ENCODE measurements around the gene PRSS50.

DNA sequence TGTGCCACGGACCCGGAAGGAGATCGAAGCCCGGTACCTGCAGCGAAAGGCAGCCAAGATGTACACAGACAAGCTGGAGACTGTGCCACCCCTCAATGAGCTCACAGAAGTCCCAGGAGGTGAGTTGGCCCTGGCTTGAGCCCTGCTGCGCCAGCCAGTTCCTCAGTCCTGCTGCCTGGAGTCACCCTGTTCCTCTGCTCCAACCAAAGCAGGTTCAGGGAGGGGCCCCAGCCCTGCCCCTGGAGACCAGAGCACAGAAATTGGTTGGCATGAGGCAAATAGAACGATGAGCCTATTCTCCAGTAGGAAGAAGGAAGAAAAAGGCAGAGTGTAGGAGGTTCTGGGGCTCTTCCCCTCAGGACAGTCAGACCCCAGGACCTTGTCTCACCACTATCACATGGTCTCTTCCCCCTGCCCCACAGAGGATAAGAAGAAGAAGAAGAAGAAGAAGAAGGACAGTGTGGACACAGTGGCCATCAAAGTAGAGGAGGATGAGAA is 8.5 kb downstream of the PRSS50 start:
- TF ChIP-seq CTCF (IDR thresholded peaks at IDR 0.05; ENCODE audit: low read depth, low read length, poor library complexity, severe bottlenecking): no peak
- TF ChIP-seq EZH2phosphoT487 (IDR thresholded peaks at IDR 0.05; ENCODE audit: borderline replicate concordance, low read length): no peak
